IPS-18c (cell line): ENCODE measurements around the gene RNF40.
"Not testable (repeated sequence)": the region's sequence is repeated elsewhere in the genome, so short reads cannot be mapped to it uniquely, and the experiment has no call there.

Source experiments
- H3K4me3 ChIP-seq: 2 replicates; pipeline ENCODE4 v1.7.0; 2013; ENCODE audit warnings: low read depth, mild to moderate bottlenecking, low read length, moderate library complexity; ENCODE audit not compliant: insufficient read depth
- H3K9me3 ChIP-seq: one replicate; pipeline ENCODE4 v1.6.1; 2013; ENCODE audit warnings: mild to moderate bottlenecking, low read length, moderate library complexity; ENCODE audit not compliant: control insufficient read depth, insufficient read depth

Gene RNF40

GRCh38 chr16:30786115-30786935 is 24.2 kb downstream of the RNF40 start:
- H3K4me3 ChIP-seq = peak overlapping the region; percentile 64
- H3K9me3 ChIP-seq = no peaks in the 10 kb centered on the region

- no peaks in the 10 kb centered on the region for H3K9me3 ChIP-seq
- H3K4me3 ChIP-seq = peak within 1 kb of the TSS; percentile 64
Measured at GRCh38 chr16:30786936-30787612, 25.0 kb downstream of the RNF40 start, which contains the start of gene ZNF629. ZNF629 (minus strand) TSS chr16:30787205; CDS start chr16:30784482, 2,723 bp downstream.

- Histone ChIP-seq H3K9me3 (no peaks in the 10 kb centered on the region), H3K4me3 (peak overlapping the region; percentile 64)
Measured at GRCh38 chr16:30787613-30788378, 25.7 kb downstream of the RNF40 start.

- H3K4me3 ChIP-seq = no peak overlapping the region
- H3K9me3 ChIP-seq = no peaks in the 10 kb centered on the region
Measured at GRCh38 chr16:30793508-30794069, 31.5 kb downstream of the RNF40 start.

- Histone ChIP-seq H3K4me3 (no peak overlapping the region), H3K9me3 (no peaks in the 10 kb centered on the region)
Measured at GRCh38 chr16:30794634-30795033, 32.5 kb downstream of the RNF40 start.

GRCh38 chr16:30797670-30798309 is 35.7 kb downstream of the RNF40 start:
- Histone ChIP-seq H3K4me3 (no peak overlapping the region), H3K9me3 (no peaks in the 10 kb centered on the region)

GRCh38 chr16:30802936-30803335 is 40.8 kb downstream of the RNF40 start:
- Histone ChIP-seq H3K9me3 (peaks cover 4% of the 10 kb centered on the region), H3K4me3 (no peak overlapping the region)

GRCh38 chr16:30805056-30805369 is 42.9 kb downstream of the RNF40 start:
- H3K9me3 ChIP-seq = peaks cover 4% of the 10 kb centered on the region
- peak overlapping the region; percentile 89 for H3K4me3 ChIP-seq

- H3K9me3 ChIP-seq = peaks cover 4% of the 10 kb centered on the region
- H3K4me3 ChIP-seq = peak overlapping the region; percentile 89
Measured at GRCh38 chr16:30805370-30806169, 43.4 kb downstream of the RNF40 start.

GRCh38 chr16:30808146-30808545 is 46.0 kb downstream of the RNF40 start:
- Histone ChIP-seq H3K9me3 (peaks cover 4% of the 10 kb centered on the region), H3K4me3 (no peak overlapping the region)

GRCh38 chr16:30808890-30809426 is 46.8 kb downstream of the RNF40 start:
- H3K4me3 ChIP-seq, H3K9me3 ChIP-seq: not testable (repeated sequence)

GRCh38 chr16:30809675-30810074 is 47.6 kb downstream of the RNF40 start:
- not testable (repeated sequence) for H3K9me3 ChIP-seq, H3K4me3 ChIP-seq

GRCh38 chr16:30813821-30814189 is 51.7 kb downstream of the RNF40 start:
- H3K9me3 ChIP-seq = no peaks in the 10 kb centered on the region
- H3K4me3 ChIP-seq = peak overlapping the region; percentile 50; the same call in 1 of the 2 replicates

- no peak overlapping the region for H3K4me3 ChIP-seq
Measured at GRCh38 chr16:30816769-30817168, 54.6 kb downstream of the RNF40 start.

GRCh38 chr16:30820952-30821421 is 58.9 kb downstream of the RNF40 start:
- no peak overlapping the region for H3K4me3 ChIP-seq
- H3K9me3 ChIP-seq = no peaks in the 10 kb centered on the region

More at GRCh38 chr16:30816769-30817168, 54.6 kb downstream of the RNF40 start:
- no peaks in the 10 kb centered on the region for H3K9me3 ChIP-seq

- not testable (repeated sequence) for H3K4me3 ChIP-seq, H3K9me3 ChIP-seq
Measured at GRCh38 chr16:30821441-30821840, 59.3 kb downstream of the RNF40 start.
